ENCODE measurements around the gene PDSS2.
"Not testable (repeated sequence)": the region's sequence is repeated elsewhere in the genome, so short reads cannot be mapped to it uniquely, and the experiment has no call there.

PDSS2 gene

GRCh38 chr6:107473660-107474059, 14.3 kb upstream of the PDSS2 start:
- DNase-seq, result no peak

- no peak for DNase-seq
These were observed 11.0 kb upstream of the PDSS2 start for GRCh38 chr6:107470364-107470763.

DNA sequence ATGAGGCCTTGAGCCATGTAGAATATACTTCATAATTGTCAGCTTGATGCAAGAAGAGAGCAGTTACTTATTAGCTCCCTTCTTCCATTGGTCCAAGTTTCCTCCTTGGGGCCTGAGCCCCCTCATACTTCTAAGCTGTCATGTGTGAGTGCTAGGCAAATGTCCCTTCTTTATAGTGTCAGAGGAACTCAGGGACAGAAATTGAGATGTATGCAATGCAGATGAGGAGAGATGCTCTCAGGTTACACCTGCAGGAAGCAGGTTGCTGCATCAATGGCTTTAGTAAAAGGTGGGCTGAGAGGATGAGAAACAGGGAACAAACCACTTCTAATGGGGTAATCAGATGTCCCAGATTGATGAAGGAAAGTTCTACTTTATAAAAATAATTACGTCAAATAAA, 6.7 kb upstream of the PDSS2 start:
- DNase-seq, result no peak

DNA sequence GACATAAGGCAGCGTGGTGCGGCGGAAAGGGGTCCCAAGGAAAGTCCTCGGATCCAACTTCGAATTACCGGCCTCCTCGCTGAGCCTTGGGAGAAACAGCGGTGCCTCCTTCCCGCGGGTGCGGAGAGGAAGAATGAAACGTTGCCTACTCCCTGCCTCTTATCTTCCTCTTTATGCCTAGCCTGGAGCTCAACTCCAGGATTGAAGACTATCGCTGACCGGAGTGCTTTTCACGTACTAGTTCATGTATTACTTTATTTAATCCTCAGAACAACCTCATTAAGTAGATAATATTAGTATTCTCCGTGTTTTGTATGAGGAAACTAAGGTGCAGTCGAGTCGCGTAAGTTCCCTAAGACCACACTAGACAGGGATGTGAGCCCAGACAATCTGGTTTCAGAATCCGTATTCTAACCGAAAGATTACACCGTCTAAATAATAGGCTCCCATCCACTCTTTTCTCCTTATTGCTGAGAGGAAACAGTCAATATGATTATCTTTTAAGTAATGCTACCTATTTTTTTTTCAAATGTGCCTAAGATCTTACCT, 793 bp upstream of the PDSS2 start:
- DNase-seq, result no peak

- DNase-seq, result no peak
These were observed 587 bp downstream of the PDSS2 start for GRCh38 chr6:107458672-107459282.

DNA sequence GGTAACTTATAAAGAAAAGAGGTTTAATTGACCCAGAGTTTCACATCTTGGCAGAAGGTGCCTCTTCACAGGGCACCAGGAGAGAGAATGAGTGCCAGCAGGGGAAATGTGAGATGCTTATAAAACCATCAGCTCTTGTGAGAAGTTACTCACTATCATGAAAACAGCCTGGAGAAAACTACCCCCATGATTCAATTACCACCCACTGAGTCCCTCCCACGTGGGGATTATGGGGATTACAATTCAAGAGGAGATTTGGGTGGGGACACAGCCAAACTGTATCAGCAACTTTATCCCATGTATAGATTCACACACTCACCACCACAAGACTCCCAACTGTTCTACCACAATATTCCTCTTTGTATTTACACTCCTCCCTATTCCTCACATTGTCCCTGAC, 10.6 kb downstream of the PDSS2 start:
- no peak for DNase-seq

- DNase-seq, result no peak
These were observed 11.6 kb downstream of the PDSS2 start for GRCh38 chr6:107447663-107448216.

- DNase-seq, result no peak
These were observed 15.1 kb downstream of the PDSS2 start for GRCh38 chr6:107444277-107444676.

DNA sequence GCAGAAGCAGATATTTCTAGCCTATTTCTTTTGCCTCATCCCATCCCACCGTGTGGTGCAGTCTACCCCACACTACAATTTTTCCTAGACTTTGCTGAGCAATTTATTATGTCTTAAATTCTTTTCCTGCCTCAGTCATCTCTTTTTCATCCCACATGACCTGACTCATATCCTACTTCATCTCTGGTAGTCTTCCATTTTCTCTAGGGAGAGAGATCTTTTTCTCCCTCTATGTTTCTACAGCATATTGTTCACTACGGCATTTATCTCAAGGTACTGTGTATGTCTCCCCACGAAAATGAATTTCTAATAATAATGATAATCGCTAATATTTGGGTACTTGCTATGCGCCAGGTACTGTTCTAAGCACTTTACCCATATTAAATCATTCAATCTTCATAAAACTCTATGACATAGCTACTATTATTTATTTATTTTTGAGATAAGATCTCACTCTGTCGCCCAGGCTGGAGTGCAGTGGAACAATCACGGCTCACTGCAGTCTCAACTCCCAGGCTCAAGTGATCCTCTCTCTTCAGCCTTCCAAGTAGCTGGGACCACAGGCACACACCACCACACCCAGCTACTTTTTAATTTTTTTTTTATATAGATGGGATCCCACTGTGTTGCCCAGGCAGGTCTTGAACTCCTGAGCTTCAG, 15.6 kb downstream of the PDSS2 start:
- no peak for DNase-seq

DNA sequence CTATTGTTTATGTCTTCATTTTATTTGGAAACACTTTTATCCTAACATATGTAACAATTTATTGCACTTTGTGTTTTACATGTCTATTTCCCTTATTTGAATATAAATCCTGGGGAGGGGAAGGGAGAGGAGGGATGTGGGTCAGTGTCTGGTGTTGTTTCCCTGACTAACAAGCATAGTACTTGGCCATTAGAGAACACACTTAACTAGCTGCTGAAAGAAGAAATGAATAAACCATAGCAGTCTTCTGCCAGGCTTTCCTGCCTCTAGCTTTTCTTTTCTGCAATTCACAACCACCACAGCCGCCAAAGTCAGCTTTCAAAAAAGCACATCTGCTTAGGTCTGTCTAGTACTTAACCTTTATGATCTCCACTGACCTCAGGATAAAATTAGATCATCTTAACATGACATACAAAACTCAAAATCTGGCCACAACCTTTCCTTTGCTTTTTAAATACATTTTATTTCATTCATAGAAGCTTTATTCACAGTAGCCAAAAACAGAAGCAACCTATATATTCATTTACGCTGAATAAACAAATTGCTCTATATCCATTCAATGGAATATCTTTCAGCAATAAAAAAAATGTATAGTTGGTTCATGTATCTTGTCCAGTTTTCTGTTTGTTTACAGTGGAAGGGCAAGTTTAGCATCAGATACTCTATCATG, 16.3 kb downstream of the PDSS2 start:
- no peak for DNase-seq

DNA sequence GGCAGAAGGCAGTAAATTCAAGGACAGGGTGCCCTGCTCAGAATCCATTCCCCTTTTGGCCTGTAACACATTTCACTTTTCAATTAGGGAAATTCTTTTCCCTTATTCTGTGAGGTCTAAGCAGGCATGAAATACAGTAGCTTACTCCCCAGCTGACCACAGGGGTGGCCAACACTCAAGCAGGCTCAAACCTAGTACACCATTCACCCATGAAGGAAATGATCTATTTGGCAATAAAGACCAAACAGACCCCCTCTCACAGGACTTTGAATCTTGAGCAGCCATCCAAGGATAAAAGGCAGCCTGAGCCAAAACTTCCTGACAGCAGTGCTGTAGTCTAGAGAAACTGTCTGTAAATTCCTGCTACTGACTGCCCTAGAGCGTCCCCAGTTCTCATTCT, 17.7 kb downstream of the PDSS2 start:
- no peak for DNase-seq

GRCh38 chr6:107440936-107441335, 18.4 kb downstream of the PDSS2 start:
- no peak for DNase-seq

GRCh38 chr6:107439406-107439805, 20.0 kb downstream of the PDSS2 start:
- no peak for DNase-seq

GRCh38 chr6:107437691-107438090, 21.7 kb downstream of the PDSS2 start:
- no peak for DNase-seq

GRCh38 chr6:107436881-107437280, 22.5 kb downstream of the PDSS2 start:
- no peak for DNase-seq

GRCh38 chr6:107435798-107436197, 23.6 kb downstream of the PDSS2 start:
- no peak for DNase-seq

- DNase-seq, result no peak
These were observed 24.6 kb downstream of the PDSS2 start for GRCh38 chr6:107434812-107435211.

DNA sequence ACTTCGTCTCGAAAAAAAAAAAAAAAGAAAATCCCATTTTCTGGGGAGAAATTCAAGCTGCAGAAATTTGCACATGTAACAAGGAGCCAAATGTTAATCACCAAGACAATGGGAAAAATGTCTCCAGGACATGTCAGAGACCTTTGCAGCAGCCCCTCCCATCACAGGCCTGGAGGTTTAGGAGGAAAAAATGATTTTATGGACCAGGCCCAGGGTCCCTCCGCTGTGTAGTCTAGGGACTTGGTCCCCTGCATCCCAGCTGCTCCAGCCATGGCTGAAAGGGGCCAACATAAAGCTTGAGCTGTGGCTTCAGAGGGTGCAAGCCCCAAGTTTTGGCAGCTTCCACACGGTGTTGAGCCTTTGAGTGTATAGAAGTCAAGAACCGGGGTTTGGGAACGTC, 33.4 kb downstream of the PDSS2 start:
- not testable (repeated sequence) for DNase-seq

DNA sequence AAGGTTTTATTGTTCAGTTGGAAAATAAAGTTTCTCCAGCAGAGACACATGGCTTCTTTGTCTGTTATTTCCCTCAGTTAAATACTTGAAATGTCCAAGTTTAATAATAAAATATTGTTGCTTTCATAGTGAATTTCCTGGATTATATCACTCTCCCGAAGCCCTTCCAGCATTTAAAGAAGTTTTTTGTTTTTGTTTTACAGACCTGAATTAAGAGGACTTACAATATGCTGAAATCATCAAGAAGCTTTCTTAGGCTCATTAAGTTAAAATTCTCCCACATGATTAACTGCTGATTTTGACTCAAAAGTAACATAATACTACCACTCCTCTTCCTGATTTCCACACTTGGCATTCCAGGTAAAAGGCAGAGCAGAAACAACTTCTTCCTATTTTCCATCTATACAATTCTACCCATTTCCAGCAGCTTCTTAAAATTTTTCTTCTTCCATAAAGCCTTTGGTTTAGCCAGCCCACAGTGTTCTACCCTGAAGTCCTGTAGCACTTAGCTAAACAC, 35.8 kb downstream of the PDSS2 start:
- no peak for DNase-seq

DNA sequence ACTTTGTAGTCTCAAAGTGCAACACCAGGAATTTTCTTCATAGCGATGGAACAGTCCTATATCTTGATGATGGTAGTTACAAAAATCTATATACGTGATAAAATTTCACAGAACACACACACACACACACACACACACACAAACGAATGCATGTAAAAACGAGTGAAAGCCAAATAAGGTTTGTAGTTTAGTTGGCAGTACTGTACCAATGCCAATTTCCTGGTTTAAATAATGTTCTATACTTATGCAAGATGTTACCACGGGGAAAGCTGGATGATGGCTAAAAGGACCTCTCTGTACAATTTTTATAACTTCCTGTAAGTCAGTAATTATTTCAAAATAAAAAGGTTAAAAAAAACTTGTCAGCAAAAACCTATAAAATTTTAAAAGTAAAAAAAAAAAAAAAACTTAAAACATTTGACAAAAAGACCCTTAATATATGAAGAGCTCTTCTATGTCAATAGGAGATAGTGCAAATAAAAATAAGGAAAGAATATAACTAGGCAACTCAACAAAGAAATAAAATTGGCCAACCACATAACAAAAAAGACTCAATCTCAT, 37.6 kb downstream of the PDSS2 start:
- no peak for DNase-seq

DNA sequence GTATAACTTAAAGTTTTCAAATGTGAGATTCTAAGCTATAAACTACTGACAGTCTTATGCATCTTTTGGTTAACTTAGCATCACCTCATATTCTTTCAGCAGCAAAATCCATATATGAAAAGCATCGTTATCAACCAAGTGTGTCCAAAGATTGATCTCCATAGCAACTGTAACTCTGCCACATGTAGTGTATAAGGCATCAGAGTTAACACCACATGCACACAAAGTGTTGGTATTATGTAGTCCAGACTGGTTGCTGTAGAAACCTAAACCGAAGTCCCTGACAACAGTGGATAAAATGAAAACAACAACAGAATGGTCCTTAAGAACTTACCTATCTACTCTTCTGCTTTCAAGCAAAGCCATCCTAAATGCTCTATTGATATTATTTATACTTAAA, 39.6 kb downstream of the PDSS2 start:
- no peak for DNase-seq

DNA sequence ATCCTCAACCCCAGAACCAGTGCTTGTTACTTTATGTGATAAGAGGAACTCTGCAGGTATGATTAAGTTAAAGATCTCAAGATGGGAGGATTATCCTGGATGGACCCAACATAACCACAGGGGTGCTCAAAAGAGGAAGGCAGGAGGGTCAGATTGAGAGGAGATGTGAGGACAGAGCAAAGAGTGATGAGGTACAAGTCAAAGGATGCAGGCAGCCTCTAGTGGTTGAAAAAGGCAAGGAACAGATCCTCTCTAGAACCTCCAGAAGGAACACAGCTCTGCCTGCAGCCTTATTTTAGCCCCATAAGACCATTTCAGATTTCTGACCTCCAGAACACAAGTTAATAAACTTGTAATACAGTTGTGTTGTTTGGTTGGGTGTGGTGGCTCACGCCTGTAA, 41.2 kb downstream of the PDSS2 start:
- DNase-seq, result no peak

GRCh38 chr6:107416145-107416544, 43.2 kb downstream of the PDSS2 start:
- no peak for DNase-seq

Measured in NCI-H1436 treated with DMSO at 0.1 percent for 48 hours (cell line).